22Rv1 (cell line): ENCODE data around the gene NF1.

Experiments used
- H3K27ac ChIP-seq: fragments of 450-650 bp; 2 replicates; pipeline ENCODE4 v1.5.1; 2017
- ZFX ChIP-seq: fragments of 450-650 bp; IDR thresholded peaks from 2 replicates; pipeline ENCODE4 v1.6.1; 2017; ENCODE audit warnings: antibody characterized with exemption, borderline replicate concordance
- TF ChIP-seq, protein P1 (sequence below): fragments of 450-650 bp; IDR thresholded peaks from 2 replicates; pipeline ENCODE4 v1.5.1; 2017; ENCODE audit warnings: mild to moderate bottlenecking

Gene NF1

GRCh38 chr17:31131299-31131698 lies 36.5 kb downstream of the NF1 start:
- no peak overlapping the region for H3K27ac ChIP-seq

DNA sequence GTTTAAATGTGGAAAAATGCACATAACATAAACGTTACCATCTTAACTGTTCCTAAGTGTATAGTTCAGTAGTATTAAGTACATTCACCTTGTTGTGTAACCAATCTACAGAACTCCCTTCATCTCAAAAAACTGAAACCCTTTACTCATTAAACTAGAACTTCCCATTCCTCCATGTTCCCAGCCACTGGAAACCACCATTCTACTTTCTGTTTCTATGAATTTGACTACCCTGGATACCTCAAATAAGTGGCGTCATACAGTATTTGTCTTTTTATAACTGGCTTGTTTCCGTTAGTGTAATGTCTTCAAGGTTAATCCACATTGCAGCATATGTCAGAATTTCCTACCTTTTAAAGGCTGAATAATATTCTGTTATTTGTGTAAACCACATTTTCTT lies 38.2 kb downstream of the NF1 start:
- no peak for TF ChIP-seq ZFX
- TF ChIP-seq, protein P1, sequence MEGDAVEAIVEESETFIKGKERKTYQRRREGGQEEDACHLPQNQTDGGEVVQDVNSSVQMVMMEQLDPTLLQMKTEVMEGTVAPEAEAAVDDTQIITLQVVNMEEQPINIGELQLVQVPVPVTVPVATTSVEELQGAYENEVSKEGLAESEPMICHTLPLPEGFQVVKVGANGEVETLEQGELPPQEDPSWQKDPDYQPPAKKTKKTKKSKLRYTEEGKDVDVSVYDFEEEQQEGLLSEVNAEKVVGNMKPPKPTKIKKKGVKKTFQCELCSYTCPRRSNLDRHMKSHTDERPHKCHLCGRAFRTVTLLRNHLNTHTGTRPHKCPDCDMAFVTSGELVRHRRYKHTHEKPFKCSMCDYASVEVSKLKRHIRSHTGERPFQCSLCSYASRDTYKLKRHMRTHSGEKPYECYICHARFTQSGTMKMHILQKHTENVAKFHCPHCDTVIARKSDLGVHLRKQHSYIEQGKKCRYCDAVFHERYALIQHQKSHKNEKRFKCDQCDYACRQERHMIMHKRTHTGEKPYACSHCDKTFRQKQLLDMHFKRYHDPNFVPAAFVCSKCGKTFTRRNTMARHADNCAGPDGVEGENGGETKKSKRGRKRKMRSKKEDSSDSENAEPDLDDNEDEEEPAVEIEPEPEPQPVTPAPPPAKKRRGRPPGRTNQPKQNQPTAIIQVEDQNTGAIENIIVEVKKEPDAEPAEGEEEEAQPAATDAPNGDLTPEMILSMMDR, result no peak
- no peak overlapping the region for H3K27ac ChIP-seq

More at GRCh38 chr17:31131299-31131698, 36.5 kb downstream of the NF1 start:
- TF ChIP-seq ZFX, result no peak
- TF ChIP-seq, protein P1, result no peak

- TF ChIP-seq, protein P1, result no peak
- TF ChIP-seq ZFX, result no peak
- no peak overlapping the region for H3K27ac ChIP-seq
These were observed 39.8 kb downstream of the NF1 start for GRCh38 chr17:31134576-31134975.

DNA sequence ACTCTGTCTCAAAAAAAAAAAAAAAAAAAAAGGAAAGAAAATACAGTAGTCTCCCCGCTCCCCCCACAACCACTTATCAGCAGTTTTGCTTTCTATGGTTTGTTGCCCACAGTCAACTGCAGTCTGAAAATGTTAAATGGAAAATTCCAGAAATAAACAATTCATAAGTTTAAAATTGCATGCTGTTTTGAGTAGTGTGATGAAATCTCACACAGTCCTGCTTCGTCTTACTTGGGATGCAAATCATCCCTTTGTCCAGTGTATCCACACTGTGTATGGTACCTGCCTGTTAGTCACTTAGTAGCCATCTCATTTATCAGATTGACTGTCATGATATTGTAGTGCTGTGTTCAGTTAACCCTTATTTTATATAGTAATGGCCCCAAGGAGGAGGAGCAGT lies 41.5 kb downstream of the NF1 start:
- H3K27ac ChIP-seq, result no peak overlapping the region
- TF ChIP-seq, protein P1, result no peak
- no peak for TF ChIP-seq ZFX

DNA sequence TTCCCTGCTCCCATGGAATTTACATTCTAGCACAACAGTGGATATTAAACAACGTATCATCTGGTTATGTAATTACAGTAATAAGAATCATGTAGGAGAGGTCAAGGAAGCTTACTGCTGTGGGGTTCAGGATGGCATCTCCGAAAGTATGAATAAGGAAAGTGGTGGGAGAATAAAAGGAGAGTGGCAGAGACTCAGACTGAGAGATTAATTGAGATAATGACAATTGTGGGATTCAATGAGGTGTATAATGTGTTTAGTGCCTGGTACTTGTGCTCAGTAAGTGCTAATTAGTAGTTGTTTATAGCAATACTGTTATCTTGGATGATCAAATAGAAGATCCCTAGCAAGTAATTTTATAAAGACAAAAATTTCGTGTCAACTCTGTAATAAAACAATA lies 45.3 kb downstream of the NF1 start:
- TF ChIP-seq, protein P1, result no peak
- TF ChIP-seq ZFX, result no peak
- H3K27ac ChIP-seq, result no peak overlapping the region

GRCh38 chr17:31144428-31144827 lies 49.7 kb downstream of the NF1 start:
- no peak overlapping the region for H3K27ac ChIP-seq
- TF ChIP-seq, protein P1, result no peak
- TF ChIP-seq ZFX, result no peak

- H3K27ac ChIP-seq, result no peak overlapping the region
- TF ChIP-seq ZFX, result no peak
- TF ChIP-seq, protein P1, result no peak
These were observed 50.1 kb downstream of the NF1 start for GRCh38 chr17:31144836-31145235.
